CD4-positive, alpha-beta T cell treated with Interleukin-17A for 4 hours (primary cell): ENCODE data around the gene CPEB1.

Experiments used
- DNase-seq: peaks from one replicate; pipeline ENCODE4 v3.0.0-alpha.2; 2020; ENCODE audit warnings: mixed read lengths

Gene CPEB1

DNA sequence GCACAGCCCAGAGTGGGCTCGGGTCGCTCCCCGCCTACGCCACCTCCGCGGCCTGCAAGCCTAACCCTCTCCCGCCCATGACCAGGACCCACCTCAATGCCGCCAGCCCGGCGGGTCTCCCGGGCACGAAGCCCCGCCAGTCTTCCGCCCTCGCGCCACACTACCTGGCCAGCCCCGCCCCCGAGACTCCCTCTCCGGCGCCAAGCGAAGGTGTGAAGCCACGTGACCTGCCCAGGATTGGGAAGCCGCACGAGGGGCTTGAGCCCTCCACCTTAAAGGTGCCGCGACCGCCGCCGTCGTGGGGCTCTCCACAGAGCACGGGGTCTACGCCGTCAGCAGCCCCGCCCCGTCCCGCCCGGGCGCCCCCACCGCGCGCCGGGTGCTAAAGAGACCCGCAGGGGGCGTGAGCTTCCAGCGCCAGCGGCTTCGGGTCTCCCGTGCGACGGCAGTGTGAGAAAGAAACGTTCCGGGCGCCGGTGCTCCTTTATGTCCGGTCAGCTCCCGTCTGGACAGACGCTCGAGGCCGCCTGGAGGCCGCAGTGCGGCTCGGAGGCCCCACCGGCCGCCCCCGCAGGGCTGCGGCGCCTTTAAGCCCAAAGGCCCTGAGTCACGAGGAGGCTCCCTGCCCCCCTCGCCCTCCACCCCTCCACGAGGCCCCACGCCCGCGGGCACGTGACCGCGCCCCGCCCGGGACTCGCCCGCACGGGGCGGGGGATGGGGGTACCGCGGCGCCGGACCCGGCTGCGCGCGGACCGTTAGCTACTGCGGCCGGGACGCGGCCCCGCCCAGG is at the start of gene CPEB1:
TSS of gene CPEB1 (minus strand) at position 319 of the 790 bp plus-strand sequence. CDS start 18,904 bp downstream, outside the sequence.
- peak; percentile 52 for DNase-seq

DNA sequence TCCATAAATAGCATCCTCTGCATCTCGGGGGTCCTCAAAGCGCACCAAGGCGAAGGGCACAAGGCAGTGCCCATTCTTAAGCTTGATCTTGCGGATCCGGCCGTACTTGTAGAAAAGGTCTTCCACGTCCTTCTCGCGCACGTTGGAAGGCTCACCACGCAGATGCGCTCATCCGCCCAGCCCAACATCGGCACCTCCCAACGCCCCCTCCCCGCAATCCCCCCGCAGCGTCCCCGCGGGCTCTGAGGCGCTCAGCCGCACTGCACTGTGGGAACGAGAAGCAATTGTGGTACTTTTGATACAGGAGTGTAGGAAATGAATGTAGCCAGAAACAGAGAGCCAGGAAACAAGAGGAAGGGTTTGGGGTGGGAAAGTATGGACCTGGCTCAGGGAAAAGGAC is 45.0 kb upstream of the CPEB1 start:
- DNase-seq, result no peak

DNA sequence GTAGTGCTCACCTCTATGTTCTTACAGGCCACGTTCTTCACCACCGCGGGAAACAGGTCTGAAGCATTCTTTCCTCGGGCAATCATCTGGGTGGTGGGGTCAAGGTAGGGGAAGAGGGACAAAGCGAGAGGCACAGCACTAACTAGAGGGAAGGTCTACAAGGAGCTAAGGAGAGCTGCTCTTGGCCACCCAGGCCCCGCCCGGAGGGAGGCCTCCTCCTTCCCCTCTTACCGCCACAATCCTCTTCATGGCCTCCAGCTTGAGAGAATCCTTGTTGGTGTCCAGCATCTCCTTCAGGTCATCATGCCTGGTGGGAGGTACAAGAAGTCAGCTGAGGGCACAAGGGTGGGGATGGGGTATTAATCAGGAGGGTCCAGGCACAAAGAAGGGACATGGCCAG is 42.0 kb upstream of the CPEB1 start:
- no peak for DNase-seq

DNA sequence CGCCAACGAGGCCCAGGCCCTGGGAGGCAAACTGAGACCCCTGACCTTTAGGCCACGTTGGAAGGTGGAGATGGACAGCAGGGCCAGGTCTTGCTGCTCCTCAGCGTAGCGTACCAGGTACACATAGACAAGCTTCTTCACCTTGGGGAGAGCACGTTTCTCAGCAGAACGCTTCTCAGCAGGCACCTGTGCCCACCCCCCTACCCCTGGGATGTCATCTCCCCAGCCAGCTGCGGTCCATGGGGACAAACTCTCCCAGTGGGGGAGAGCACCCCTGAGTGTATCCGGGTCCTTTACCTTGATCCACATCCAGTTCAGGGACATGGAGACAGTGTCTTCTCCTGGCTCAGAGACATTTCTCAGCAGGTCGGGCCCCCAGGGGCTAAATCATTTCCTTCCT is 41.5 kb upstream of the CPEB1 start:
- no peak for DNase-seq

DNA sequence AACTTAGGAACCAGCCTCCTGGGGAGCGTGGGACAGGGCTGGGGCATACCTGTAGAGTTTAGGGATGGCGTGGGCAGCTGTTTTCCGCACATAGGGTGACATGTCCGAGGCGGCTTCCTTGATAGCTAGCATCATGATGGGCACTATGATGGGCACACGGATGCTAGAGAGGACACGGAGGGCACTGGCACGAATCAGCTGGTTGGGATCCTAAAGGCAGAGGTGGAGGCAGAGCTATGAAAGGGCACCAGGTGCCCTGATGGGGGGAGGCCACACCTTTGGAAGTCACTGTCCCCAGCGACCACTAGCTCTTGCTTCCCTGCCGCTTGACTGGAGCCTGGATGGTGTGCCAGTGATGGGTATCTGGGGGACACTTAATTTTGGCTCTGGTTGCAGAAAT is 34.2 kb upstream of the CPEB1 start:
- peak; percentile 3 for DNase-seq

DNA sequence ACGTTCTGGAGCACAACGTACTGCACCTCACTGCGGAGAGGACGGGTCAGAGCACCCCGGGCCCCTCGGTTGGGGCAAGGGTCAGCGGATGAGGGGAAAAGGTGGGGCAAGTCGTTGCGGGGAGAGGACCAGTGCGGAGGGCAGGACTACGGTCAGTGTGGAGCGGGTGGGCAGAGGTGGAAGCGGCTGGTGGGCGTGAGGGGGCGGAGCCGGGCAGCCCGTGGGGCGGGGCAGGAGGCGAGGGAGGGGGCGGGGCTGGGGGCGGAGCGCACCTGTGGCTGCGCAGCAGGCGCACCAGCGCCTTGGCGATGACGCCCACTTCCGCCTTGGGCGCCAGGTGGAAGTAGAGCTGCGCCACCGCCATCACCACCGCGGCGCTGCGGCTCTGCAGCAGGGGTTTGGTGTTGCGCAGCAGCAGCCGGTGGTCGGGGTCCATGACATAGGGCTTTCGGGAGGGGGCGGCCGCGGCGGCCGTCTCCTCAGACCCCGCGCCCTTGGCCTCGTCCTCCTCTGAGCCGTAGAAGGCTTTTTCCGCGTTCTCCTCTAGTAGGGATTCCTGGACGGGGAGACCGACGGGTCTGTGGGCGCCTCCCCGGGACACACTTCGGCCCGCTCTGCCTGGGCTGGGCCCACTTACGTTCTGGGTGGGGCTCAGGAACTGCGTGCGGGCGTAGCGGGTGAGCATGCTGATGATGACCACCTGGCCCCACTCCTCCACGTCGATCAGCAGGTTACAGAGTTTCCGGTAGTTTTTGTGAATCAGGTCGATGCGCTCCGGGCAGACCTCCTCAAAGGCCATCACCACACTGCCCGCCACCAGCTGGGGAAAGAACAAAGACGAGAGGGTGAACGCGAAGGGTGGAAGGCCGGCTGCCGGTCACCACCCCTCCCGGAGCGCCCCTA is 33.3 kb upstream of the CPEB1 start:
- peak; percentile 91 for DNase-seq

DNA sequence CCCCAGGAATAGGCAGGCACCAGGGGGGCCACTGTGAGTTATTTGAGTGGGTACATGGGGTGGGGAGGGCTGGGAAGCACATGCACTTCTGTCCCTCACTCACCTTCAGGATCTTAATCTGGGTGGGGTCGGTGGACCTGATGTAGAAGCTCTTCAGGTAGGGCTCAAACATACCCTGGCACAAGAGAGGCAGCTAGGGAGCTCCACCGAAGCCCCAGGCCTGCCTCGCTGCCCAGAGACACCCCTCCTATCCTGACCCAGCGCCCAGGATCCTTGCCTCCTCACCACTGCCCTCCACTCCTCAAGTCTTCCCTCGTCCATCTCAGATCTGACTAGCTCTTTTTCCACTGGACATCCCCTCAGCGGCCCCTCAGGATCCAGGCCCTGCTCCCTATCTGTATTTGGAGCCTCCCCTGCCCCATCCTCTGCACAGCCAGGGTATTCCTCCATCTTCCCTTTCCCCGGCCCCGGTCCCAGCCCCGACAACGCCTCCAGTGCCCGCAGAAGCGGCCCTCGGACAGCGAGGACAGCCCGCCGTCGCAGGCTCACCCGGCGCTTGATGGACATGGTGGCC is 32.5 kb upstream of the CPEB1 start:
- peak; percentile 2 for DNase-seq

DNA sequence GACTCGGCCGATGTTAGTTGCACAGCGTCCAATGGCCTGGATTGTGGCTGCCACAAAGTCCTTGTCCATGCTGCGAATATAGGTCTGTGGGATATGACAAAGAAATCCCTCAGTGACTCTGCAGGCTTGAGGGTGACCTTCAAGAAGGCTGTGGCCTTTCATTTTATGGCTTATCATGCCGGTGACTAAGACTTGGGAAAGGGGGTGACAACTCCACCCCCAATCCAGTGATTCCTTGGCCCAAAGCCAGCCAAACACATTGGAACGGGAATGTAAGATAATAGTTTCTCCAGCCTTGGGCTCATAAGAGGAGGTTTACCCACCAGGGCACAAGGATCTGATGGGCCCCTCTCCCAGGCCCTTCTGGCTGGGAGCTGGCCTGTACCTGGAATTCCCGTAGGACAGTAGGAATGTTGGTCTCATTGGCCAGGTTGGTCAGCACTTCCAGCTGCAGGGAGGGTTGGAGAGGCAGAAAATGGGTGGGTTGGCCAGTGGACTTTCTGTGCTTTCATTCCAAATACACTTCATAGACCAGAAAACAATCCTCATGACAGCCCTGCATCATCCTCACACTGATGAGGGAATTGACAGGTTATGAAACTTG is 30.7 kb upstream of the CPEB1 start:
- DNase-seq, result no peak

DNA sequence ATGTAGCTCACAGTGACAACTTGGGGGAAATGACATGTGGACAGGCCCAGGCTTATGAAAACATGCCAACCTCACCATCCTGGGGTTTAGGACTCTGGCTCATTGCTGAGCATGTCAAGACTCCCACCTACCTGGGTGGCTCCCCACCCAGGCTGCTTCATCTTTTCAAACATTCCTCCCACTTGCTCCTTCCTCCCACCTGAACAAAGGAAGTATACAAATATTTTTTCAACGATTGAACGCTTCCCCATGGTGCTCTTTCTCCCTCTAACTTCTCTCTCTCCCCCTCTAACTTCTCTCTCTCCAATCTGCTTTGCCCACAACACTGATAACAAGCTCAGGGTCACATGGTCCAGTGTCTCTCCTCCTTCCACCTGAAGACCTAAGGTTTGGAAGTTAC is 27.7 kb upstream of the CPEB1 start:
- no peak for DNase-seq

DNA sequence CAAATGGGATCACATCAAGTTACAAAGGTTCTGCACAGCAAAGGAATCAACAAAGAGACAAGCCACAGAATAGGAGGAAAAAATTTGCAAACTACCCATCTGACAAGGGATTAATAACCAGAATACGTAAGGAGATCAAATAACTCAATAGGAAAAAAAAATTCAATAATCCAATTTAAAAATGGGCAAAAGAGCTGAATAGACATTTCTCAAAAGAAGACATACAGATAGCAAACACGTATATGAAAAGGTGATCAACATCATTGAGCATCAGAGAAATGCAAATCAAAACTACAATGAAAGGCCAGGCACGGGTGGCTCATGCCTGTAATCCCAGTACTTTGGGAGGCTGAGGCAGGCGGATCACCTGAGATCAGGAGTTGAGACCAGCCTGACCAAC is 23.5 kb upstream of the CPEB1 start:
- DNase-seq, result no peak

DNA sequence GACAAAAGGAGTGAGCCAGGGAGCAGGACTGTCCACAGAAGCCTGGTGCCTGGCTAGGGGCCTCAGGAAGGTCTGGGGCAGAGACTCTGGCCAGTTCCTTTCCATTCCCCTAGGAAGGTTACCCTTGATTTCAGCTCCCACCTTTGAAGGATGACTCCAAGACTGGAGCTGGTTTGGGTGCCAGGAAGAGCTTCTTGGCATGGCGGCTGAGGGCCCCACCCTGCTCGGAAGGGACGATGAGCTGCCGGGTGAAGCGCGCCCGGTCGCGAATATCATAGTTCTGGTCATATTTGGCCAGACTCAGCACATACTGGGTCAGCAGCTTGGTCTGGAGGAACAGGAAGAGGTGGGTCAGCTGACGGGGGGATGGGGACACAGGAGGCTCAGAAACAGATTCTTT is 19.4 kb upstream of the CPEB1 start:
- no peak for DNase-seq

DNA sequence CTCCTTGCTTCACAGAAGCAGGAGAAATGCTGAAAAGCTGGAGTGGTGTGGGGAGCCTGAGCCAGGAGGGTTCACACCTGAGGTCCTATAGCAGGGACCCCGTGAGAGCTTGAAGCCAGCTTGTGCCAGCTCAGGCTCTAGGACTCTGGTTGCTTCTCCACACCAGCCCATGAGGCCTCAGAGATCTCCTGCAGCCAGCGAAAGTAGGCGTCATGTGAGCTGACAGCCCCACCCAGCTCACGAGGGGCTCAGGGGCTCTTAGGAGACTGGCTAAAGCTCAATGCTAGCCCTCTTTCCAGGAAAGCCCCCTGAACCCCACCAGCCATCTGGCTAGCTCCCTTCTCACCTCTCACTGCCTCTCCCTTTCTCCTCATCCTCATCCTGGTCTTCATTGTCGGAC is 16.9 kb upstream of the CPEB1 start:
- DNase-seq, result no peak

DNA sequence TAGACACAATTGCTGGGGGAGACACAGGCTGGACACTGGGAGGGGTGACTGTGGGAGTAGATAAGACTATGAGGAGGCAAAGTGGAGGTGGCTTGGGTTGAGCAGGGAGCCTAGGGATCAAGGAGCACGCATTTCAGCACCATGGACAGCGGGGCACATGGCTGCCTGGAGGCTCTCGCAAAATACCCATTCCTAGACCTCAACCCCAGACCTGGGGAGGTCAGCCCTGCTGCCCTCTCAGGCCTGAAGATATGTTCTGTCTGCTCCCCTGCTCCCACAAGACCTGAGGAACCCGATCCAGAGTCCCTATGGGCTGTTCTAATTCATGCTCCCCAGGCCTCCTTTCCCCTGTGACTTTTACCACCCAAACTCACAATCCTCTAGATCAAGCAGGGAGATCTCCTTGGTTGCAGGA is 16.0 kb upstream of the CPEB1 start:
- DNase-seq, result peak; percentile 47

DNA sequence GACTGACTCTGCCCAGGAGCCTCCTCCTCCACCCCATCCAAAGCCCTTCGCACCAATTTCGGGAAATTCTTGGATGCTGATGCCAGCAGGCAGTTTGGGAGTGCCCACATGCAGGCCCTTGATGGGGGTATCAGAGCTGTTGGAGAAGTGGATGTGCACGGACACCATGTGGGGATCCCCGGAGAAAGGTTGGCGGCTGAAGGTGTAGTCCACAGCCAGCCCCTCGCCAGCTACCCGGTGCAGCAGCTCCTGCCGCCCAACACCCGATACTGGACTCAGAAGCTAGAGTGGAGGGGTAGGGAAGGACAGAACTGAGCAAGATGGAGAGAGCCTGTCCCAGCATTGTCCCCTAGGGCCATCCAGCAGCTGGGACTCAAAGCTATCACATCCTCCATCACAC is 15.5 kb upstream of the CPEB1 start:
- DNase-seq, result no peak

DNA sequence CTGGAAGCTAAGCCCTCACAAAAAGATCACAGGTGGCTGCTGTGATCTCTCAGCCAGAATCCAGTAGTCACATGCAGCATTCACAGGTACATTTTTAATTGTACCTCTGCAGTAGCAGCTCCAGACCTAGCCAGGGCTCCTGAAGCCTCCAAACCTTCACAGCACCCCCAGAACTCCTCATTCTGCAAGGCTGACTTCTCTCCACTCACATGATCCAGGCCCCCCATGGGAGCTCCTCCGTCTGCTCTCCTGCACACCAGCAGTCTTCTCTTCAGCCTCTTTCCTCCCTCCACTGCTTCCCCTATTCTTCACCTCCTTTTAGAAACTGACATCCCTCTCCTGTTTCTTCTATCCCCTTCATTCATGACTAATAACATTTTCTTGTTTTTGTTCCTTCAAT is 13.2 kb upstream of the CPEB1 start:
- no peak for DNase-seq

DNA sequence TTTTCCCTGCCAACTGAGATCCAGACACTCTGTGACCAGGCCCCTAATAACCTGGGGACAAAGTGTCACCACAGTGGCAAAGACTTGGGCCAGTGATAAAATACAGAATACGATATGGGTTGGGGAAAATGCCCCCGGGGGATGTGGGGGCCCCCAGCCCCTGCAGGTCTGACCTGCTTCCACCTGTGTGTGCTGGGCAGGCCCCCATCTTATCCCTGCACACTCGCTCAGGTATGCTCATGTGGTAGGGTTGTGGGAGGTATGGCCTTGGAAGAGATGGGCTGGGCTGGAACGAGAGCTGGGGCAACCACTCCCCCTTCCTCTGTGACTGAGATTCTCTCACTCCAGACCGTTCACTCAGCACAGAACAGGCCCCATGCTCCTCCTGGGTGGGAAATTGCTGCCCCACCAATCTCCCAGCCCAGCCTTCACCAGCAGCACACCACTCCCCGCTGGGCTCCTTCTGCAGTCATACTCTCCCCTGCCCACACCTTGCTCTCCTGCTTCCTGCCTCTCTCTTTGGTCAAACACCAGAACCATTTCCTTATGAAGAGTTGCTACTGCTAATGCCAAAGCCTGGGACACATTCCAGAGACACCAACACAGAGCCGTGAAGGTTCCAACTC is 9.6 kb upstream of the CPEB1 start:
- no peak for DNase-seq

DNA sequence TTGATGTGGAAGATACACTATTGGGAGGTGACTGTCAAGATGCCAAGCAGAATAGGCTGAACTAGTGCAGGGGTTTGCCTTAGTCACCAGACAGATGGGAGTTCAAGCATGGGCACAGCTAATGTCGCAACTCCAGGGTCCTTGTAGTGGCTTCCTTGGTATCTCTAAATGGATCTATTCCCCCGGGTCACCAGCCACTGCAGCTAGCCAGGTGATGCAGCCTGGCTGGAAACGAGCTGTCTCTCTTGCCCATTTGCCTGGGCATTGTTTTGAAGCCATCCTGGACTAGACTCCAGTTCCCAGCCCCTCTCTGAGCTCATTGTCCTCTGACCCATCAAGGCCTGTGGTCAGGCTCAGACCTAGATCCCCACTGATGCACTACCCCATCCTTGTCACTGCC is 8.4 kb upstream of the CPEB1 start:
- no peak for DNase-seq

DNA sequence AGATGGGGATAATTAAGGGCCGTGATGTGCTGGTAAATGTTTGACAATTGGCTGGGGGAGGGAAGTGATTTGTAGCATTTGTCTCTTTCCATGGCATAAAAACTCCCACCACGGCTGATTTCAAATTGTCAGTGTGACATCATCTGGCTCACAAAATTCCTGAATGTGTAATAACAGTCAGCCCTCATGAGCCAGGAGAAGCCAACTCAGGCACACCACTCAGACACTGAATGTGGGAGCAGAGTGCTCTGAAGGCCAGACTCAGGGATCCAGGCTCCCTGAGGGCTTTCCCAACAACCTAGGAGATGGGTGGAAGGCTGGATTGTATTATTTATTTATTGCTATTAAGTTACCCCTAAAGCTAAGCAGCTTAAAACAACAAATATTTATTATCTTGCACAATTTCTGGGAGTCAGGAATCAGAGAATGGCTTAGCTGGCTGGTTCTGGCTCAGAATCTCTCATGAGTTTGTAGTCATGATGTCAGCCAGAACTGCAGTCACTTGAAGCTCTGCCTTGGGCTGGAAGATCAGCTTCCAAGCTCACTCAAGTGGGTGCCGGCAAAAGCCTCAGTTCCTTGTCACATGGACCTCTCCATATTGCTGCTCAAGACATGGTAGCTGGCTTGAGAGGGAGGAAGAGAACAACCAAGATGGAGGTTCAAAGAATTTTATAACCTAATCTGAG is 6.5 kb upstream of the CPEB1 start:
- no peak for DNase-seq

DNA sequence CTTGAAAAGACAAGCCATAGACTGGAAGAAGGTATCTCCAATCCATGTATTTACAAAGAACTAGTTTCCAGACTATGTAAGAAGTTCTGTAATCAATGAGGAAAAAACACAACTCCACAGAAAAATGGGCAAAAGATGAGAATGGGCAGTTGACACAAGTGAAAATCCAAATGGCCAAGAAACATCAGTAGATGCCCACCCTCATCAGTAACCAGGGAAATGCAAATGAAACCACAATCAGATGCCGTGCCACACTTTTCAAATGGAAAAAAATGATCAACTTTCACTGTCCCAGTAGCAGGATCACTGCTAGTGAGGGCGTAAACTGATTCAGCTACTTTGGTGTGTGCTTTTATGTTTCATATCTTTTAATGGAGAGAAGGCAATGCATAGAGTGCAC is 4.5 kb upstream of the CPEB1 start:
- DNase-seq, result no peak

DNA sequence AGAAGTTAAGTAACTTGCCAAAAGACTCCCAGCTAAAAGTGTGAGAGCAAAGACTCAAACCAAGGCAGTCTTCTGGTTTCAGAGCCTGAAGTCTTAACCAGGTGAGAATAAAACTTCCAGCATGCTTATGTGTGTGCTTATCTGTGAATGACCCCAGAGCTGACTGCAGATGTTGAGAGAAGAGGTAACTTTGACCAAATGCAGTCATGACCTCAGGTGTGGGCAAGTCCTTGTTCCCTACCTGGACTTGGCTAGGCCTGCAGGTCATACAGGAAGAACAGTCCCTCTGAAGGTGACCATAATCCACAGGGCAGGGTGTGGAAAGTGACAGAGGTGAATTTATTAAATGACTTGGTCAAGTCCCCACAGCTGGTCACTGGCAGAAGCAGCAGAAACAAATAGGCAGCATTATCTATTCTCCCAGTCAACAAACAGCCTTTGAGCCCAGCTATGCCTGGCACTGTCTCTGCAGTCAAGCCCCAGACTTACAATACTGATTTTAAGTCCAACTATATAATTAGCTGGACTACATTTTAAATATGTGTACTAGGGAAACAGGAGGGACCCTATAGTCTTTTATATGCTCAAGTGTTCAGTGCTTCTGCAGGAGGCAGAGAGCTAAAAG is 3.0 kb upstream of the CPEB1 start:
- DNase-seq, result no peak

DNA sequence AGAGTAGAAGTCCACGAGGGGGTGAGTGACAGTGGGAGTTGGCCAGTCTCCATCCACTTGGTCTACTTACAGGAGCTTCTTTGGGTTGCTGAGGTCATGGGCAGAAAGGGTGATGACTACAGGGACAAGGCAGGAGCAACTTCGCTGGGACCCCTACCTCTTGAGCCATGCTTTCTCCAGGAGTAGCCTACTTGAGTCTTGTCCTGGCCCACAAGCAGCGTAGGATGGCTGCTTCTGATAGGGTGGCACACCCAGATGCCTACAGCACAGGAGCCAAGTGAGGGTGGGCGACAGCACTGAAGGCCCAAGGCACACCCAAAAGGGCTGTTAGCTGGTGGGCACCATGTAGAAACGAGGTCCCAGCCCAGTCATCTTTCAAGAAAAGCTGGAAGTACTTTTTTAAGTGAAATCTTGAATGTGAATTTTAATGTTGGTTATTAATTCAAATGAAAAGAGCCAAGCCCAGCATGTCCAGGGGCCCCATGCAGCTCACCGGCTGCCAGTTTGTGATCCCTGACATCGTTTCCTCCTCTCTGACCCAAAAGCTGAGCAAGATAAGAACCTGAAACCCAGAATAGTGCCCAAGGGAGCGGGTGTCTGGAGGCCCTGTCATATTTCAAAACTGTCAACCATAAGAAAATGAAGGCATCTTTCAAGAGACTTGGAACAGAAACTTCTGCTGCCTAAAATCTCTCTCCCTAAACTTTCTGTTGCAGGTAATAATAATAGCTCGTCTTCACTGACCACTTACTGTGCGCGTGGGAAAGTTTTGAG is 2.2 kb upstream of the CPEB1 start:
- no peak for DNase-seq
